CD4-positive, alpha-beta T cell treated with Interleukin-10 for 1 hour (primary cell): Measurements from ENCODE around the gene GRHL1.
"Not testable (repeated sequence)": the region's sequence is repeated elsewhere in the genome, so short reads cannot be mapped to it uniquely, and the experiment has no call there.

Experiments
- DNase-seq: peaks from one replicate; pipeline ENCODE4 v3.0.0-alpha.2; 2020

The GRHL1 gene

GRCh38 chr2:10028407-10028987, 77.0 kb downstream of the GRHL1 start:
- no peak for DNase-seq

GRCh38 chr2:10028988-10029874, 77.7 kb downstream of the GRHL1 start:
- peak; percentile 74 for DNase-seq

GRCh38 chr2:10029875-10030223, 78.4 kb downstream of the GRHL1 start:
- no peak for DNase-seq

- no peak for DNase-seq
Observed at GRCh38 chr2:10030311-10030736, 78.8 kb downstream of the GRHL1 start.

- not testable (repeated sequence) for DNase-seq
Observed at GRCh38 chr2:10030798-10031197, 79.3 kb downstream of the GRHL1 start.

GRCh38 chr2:10031886-10032745, 80.6 kb downstream of the GRHL1 start:
- no peak for DNase-seq

GRCh38 chr2:10032746-10033105, 81.2 kb downstream of the GRHL1 start:
- no peak for DNase-seq

GRCh38 chr2:10033251-10034006, 81.9 kb downstream of the GRHL1 start:
- no peak for DNase-seq

GRCh38 chr2:10034333-10035052, 83.0 kb downstream of the GRHL1 start:
- no peak for DNase-seq

GRCh38 chr2:10035053-10035422, 83.5 kb downstream of the GRHL1 start:
- peak; percentile 31 for DNase-seq

GRCh38 chr2:10035633-10036032, 84.1 kb downstream of the GRHL1 start:
- no peak for DNase-seq

GRCh38 chr2:10036095-10036884, 84.8 kb downstream of the GRHL1 start:
- peak; percentile 69 for DNase-seq

- DNase-seq = no peak
Observed at GRCh38 chr2:10038123-10038522, 86.6 kb downstream of the GRHL1 start.

GRCh38 chr2:10038716-10039115, 87.2 kb downstream of the GRHL1 start:
- no peak for DNase-seq

- no peak for DNase-seq
Observed at GRCh38 chr2:10039658-10040410, 88.3 kb downstream of the GRHL1 start.

GRCh38 chr2:10041711-10042110, 90.2 kb downstream of the GRHL1 start:
- no peak for DNase-seq

- DNase-seq = peak; percentile 51
Observed at GRCh38 chr2:10042301-10043161, 91.0 kb downstream of the GRHL1 start.

- DNase-seq = peak; percentile 91
Observed at GRCh38 chr2:10043256-10043905, 91.9 kb downstream of the GRHL1 start, which contains the start of gene KLF11. Gene KLF11 (plus strand): TSS chr2:10043550. CDS start chr2:10043717, 167 bp downstream.
